ENCODE measurements around the gene PACRG. TPM values are rescaled to one million over a fixed set of nuclear protein-coding genes. Genes with fewer than 3 reads are reported as not detected.

Gene PACRG
- total RNA-seq, 1 experiment from 2014 or later, result 0.26 TPM

DNA sequence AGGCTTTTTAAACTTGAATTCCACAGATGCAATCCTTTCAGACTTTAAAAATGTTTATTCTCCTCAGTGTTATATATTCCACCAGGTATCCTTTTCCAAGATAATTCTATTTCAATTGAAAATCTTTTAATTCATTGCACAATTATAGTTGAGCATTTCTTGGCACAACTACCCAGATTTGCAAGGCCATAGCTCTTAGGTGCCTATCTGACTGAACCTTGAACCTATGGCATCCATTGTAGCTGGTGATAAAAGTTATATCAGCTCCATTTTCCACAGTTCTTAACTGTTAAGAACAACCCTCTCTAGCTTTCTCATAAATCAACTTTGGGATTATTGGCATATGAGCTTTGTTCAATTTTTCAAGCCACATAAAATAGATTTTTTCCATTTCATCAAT, 42.4 kb downstream of the PACRG start:
- H3K27ac Mint-ChIP-seq, result no peak overlapping the region
- no peak for DNase-seq

More for the DNA sequence above, 42.4 kb downstream of the PACRG start:
- H3K18ac ChIP-seq (ENCODE audit: insufficient read length, low read depth, low read length), result no peak overlapping the region
- no peak overlapping the region for H2BK12ac ChIP-seq (ENCODE audit: insufficient read length, low read depth, low read length)
- Mint-ChIP-seq H3K4me1 (no peaks in the 10 kb centered on the region), H3K9me3 (no peaks in the 10 kb centered on the region), H3K27me3 (ENCODE audit: low read depth) (no peaks in the 10 kb centered on the region), H3K4me3 (no peak overlapping the region), H3K36me3 (ENCODE audit: insufficient read depth in 1 of 3, low read depth in 3 of 3) (no peaks in the 10 kb centered on the region)
- no peak overlapping the region for H2AFZ ChIP-seq (ENCODE audit: low read length)
- no peaks in the 10 kb centered on the region for H4K20me1 ChIP-seq (ENCODE audit: control insufficient read depth, insufficient read depth, insufficient read length)
- no peaks in the 10 kb centered on the region for H3K27me3 ChIP-seq (ENCODE audit: insufficient read depth, low read length)
- no peak overlapping the region for H3K23ac ChIP-seq (ENCODE audit: insufficient read length, low read depth, low read length)
- no peak overlapping the region for H3K14ac ChIP-seq (ENCODE audit: insufficient read depth, low read length)
- H4K8ac ChIP-seq (replicated peaks; ENCODE audit: insufficient read length, low read depth, low read length), result no peak overlapping the region
- H3K79me1 ChIP-seq (ENCODE audit: insufficient read depth, low read depth, low read length, poor library complexity, severe bottlenecking), result no peaks in the 10 kb centered on the region
- H4K91ac ChIP-seq (ENCODE audit: insufficient read length, low read depth, low read length), result no peak overlapping the region
- no peaks in the 10 kb centered on the region for H3K9me3 ChIP-seq (ENCODE audit: control insufficient read depth, low read depth, low read length)
- H3K4me1 ChIP-seq (ENCODE audit: insufficient read depth, low read length), result no peaks in the 10 kb centered on the region
- H2BK120ac ChIP-seq (ENCODE audit: low read depth, low read length, poor library complexity, severe bottlenecking), result no peak overlapping the region
- H2BK5ac ChIP-seq (ENCODE audit: insufficient read length, low read length), result no peak overlapping the region
- H3K27ac ChIP-seq (ENCODE audit: insufficient read length, low read depth, low read length), result no peak overlapping the region
- no peak overlapping the region for H3T11ph ChIP-seq (ENCODE audit: low read length)
- no peaks in the 10 kb centered on the region for H3K79me2 ChIP-seq (ENCODE audit: insufficient read depth, low read length)
- H4K5ac ChIP-seq (ENCODE audit: insufficient read length, low read depth, low read length), result no peak overlapping the region
- TF ChIP-seq, protein P1, sequence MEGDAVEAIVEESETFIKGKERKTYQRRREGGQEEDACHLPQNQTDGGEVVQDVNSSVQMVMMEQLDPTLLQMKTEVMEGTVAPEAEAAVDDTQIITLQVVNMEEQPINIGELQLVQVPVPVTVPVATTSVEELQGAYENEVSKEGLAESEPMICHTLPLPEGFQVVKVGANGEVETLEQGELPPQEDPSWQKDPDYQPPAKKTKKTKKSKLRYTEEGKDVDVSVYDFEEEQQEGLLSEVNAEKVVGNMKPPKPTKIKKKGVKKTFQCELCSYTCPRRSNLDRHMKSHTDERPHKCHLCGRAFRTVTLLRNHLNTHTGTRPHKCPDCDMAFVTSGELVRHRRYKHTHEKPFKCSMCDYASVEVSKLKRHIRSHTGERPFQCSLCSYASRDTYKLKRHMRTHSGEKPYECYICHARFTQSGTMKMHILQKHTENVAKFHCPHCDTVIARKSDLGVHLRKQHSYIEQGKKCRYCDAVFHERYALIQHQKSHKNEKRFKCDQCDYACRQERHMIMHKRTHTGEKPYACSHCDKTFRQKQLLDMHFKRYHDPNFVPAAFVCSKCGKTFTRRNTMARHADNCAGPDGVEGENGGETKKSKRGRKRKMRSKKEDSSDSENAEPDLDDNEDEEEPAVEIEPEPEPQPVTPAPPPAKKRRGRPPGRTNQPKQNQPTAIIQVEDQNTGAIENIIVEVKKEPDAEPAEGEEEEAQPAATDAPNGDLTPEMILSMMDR (conservative IDR thresholded peaks at IDR 0.05), result no peak
- H3K4me2 ChIP-seq (ENCODE audit: insufficient read depth, insufficient read length, low read length), result no peak overlapping the region
- no peak overlapping the region for H3K56ac ChIP-seq (ENCODE audit: insufficient read length, low read depth, low read length)
- H2BK15ac ChIP-seq (ENCODE audit: low read depth, low read length), result no peak overlapping the region
- no peaks in the 10 kb centered on the region for H3K23me2 ChIP-seq (ENCODE audit: insufficient read length, low read depth, low read length, poor library complexity, severe bottlenecking)
- H2AK5ac ChIP-seq (ENCODE audit: insufficient read length, low read length), result no peak overlapping the region
- H3K9ac ChIP-seq (ENCODE audit: extremely low read depth, insufficient read length, low read length), result no peak overlapping the region
- no peak overlapping the region for H2BK20ac ChIP-seq (ENCODE audit: low read depth, low read length, poor library complexity, severe bottlenecking)
- H3K4ac ChIP-seq (ENCODE audit: low read depth, low read length), result no peak overlapping the region
